ENCODE results near the gene CELA2B. TPM values are rescaled to one million over a fixed set of nuclear protein-coding genes. Genes with fewer than 3 reads are reported as not detected.

The CELA2B gene
- total and polyA plus RNA-seq, 3 donors from 2014 or later, result 2.7 to 3.7 (median 3.3) TPM

GRCh38 chr1:15508700-15509487 lies 33.0 kb downstream of the CELA2B start:
- H3K4me1 ChIP-seq, result no peaks in the 10 kb centered on the region
- no peaks in the 10 kb centered on the region for H3K9me3 ChIP-seq
- no peaks in the 10 kb centered on the region for H3K36me3 ChIP-seq (ENCODE audit: low read depth, missing control alignments)
- H3K27ac ChIP-seq, result no peak overlapping the region
- TF ChIP-seq POLR2A (IDR thresholded peaks at IDR 0.05) (no peak), CTCF (IDR thresholded peaks at IDR 0.05) (no peak)
- no peak overlapping the region for H3K4me3 ChIP-seq
- intact Hi-C loops (cut with DNase I; ENCODE audit: low total_unique reads), result no loop called here
- no peak for DNase-seq
- 89 to 95% methylated on average over 12 of the region's 12 CpGs for WGBS, 2 donors
- H3K27me3 ChIP-seq, result no peaks in the 10 kb centered on the region

GRCh38 chr1:15509586-15509985 lies 33.7 kb downstream of the CELA2B start:
- no peak for DNase-seq
- Histone ChIP-seq H3K27ac (no peak overlapping the region), H3K4me3 (no peak overlapping the region), H3K9me3 (no peaks in the 10 kb centered on the region), H3K4me1 (no peaks in the 10 kb centered on the region), H3K36me3 (ENCODE audit: low read depth, missing control alignments) (no peaks in the 10 kb centered on the region), H3K27me3 (no peaks in the 10 kb centered on the region)
- TF ChIP-seq POLR2A (IDR thresholded peaks at IDR 0.05) (no peak), CTCF (IDR thresholded peaks at IDR 0.05) (no peak)
- 88 to 89% methylated on average over 7 of the region's 7 CpGs for WGBS, 2 donors
- intact Hi-C loops (cut with DNase I; ENCODE audit: low total_unique reads), result no loop called here

DNA sequence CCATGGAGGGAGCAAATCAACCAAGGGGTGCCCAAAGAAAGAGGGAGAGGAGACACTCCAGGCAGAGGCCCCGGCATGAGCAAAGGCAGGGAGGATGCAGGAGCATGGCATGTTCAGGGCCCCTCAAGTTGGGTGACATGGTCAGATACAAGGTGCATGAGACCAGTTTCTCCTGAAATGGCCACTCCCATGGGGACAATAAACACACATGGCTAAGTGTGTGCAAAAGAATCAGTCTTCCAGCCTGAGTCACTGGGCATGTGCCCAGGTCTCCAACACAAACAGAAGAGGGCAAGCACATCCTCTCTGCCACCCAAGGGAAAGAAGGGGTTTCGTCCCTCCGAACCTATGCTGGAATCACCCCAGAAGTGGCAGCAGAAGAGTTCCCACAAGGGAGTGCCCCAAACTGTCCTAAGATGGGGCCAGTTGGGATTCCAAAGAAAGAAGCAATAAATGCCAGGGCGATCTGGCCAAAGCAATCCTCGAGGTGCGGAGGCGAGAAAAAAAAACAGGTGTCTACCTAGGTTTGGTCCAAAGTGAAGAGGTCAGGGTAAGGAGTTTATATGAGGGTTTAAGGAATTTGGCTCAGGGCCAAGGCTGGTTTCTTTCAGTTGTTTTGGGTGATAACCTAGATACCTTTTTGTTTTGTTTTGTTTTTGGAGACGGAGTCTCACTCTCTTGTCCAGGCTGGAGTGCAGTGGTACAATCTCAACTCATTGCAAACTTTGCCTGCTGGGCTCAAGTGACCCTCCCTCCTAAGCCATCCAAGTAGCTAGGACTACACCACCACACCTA lies 34.9 kb downstream of the CELA2B start:
- Histone ChIP-seq H3K27me3 (no peaks in the 10 kb centered on the region), H3K9me3 (no peaks in the 10 kb centered on the region), H3K4me3 (no peak overlapping the region), H3K27ac (no peak overlapping the region), H3K4me1 (no peaks in the 10 kb centered on the region), H3K36me3 (ENCODE audit: low read depth, missing control alignments) (no peaks in the 10 kb centered on the region)
- no peak for DNase-seq
- intact Hi-C loops (cut with DNase I; ENCODE audit: low total_unique reads), result no loop called here
- no peak for TF ChIP-seq CTCF (IDR thresholded peaks at IDR 0.05)
- TF ChIP-seq POLR2A (IDR thresholded peaks at IDR 0.05), result no peak
- WGBS, 2 donors, result 90 to 94% methylated on average over 8 of the region's 8 CpGs

DNA sequence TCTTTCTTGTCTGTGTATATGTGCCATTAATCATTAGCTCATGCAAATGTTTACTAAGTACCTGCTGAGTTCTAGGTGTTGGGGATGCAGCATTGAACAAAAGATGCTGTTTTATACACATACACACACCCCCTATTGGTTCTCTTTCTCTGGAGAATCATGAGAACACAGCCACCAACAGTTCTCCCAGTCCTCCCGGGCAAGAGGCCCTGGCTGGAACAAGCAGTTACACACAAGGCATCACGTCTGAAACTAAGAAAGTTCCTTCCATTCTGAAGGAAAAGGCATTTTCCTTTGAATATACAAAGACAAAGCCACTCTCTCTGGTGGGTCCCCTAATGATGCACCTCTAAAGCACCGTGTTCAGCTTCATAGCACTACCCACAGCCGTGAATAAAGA lies 37.3 kb downstream of the CELA2B start:
- no peak overlapping the region for H3K27ac ChIP-seq
- WGBS, 2 donors, result 76 to 81% methylated on average over 4 of the region's 4 CpGs
- no peaks in the 10 kb centered on the region for H3K4me1 ChIP-seq
- TF ChIP-seq CTCF (IDR thresholded peaks at IDR 0.05) (no peak), POLR2A (IDR thresholded peaks at IDR 0.05) (no peak)
- DNase-seq, result no peak
- H3K36me3 ChIP-seq (ENCODE audit: low read depth, missing control alignments), result no peaks in the 10 kb centered on the region
- H3K4me3 ChIP-seq, result no peak overlapping the region
- no peaks in the 10 kb centered on the region for H3K27me3 ChIP-seq
- H3K9me3 ChIP-seq, result no peaks in the 10 kb centered on the region
- intact Hi-C loops (cut with DNase I; ENCODE audit: low total_unique reads), result no loop called here
